ENCODE results near the gene RUNX1.

Gene RUNX1

DNA sequence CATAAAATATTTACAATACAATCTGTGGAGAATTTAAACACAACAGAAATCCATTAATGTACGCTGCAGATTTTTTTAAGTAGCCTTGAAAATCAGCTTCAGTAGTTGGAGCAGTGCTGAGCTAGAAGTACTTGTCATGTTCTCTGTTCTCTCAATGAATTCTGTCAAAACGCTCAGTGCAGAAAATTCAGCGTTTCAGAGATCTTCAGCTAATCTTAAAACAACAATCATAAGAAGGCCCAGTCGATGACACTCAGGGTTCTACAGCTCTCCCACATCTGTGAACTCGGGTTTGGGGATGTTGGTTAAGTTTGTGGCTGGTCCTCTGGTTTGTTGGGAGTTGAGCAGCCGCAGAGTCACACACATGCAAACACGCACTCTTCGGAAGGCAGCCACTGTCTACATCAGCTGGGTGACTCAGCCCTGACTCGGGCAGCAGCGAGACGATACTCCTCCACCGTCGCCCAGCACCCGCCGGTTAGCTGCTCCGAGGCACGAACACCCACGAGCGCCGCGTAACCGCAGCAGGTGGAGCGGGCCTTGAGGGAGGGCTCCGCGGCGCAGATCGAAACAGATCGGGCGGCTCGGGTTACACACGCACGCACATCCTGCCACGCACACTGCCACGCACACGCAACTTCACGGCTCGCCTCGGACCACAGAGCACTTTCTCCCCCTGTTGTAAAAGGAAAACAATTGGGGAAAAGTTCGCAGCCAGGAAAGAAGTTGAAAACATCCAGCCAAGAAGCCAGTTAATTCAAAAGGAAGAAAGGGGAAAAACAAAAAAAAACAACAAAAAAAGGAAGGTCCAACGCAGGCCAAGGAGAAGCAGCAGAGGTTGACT is 161.2 kb downstream of the RUNX1 start:
- peak overlapping the region; percentile 99 for H3K4me3 ChIP-seq (ENCODE audit: low read depth, low read length)
- DNase-seq (ENCODE audit: low read depth), result peak; percentile 91
- TF ChIP-seq, protein P1, sequence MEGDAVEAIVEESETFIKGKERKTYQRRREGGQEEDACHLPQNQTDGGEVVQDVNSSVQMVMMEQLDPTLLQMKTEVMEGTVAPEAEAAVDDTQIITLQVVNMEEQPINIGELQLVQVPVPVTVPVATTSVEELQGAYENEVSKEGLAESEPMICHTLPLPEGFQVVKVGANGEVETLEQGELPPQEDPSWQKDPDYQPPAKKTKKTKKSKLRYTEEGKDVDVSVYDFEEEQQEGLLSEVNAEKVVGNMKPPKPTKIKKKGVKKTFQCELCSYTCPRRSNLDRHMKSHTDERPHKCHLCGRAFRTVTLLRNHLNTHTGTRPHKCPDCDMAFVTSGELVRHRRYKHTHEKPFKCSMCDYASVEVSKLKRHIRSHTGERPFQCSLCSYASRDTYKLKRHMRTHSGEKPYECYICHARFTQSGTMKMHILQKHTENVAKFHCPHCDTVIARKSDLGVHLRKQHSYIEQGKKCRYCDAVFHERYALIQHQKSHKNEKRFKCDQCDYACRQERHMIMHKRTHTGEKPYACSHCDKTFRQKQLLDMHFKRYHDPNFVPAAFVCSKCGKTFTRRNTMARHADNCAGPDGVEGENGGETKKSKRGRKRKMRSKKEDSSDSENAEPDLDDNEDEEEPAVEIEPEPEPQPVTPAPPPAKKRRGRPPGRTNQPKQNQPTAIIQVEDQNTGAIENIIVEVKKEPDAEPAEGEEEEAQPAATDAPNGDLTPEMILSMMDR (IDR thresholded peaks at IDR 0.05; ENCODE audit: low read depth, low read length), result no peak
- TF ChIP-seq MYC (IDR thresholded peaks at IDR 0.05; ENCODE audit: low read depth, low read length), result no peak
- TF ChIP-seq, protein P2, sequence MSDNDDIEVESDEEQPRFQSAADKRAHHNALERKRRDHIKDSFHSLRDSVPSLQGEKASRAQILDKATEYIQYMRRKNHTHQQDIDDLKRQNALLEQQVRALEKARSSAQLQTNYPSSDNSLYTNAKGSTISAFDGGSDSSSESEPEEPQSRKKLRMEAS (IDR thresholded peaks at IDR 0.05; ENCODE audit: low read depth, low read length), result peak; percentile 79

DNA sequence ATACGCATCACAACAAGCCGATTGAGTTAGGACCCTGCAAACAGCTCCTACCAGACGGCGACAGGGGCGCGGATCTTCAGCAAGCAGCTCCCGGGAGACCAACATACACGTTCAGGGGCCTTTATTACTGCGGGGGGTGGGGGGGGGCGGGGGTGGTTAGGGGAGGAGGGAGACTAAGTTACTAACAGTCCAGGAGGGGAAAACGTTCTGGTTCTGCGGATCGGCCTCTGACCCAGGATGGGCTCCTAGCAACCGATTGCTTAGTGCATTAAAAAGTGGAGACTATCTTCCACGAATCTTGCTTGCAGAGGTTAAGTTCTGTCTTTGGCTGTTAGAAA is 162.0 kb downstream of the RUNX1 start:
- peak overlapping the region; percentile 99 for H3K4me3 ChIP-seq (ENCODE audit: low read depth, low read length)
- peak; percentile 66 for DNase-seq (ENCODE audit: low read depth)
- TF ChIP-seq MYC (IDR thresholded peaks at IDR 0.05; ENCODE audit: low read depth, low read length) (no peak), POLR2A (IDR thresholded peaks at IDR 0.05; ENCODE audit: extremely low read depth, insufficient read length) (no peak)
- TF ChIP-seq, protein P1 (IDR thresholded peaks at IDR 0.05; ENCODE audit: low read depth, low read length), result no peak
- TF ChIP-seq, protein P2 (IDR thresholded peaks at IDR 0.05; ENCODE audit: low read depth, low read length), result no peak

DNA sequence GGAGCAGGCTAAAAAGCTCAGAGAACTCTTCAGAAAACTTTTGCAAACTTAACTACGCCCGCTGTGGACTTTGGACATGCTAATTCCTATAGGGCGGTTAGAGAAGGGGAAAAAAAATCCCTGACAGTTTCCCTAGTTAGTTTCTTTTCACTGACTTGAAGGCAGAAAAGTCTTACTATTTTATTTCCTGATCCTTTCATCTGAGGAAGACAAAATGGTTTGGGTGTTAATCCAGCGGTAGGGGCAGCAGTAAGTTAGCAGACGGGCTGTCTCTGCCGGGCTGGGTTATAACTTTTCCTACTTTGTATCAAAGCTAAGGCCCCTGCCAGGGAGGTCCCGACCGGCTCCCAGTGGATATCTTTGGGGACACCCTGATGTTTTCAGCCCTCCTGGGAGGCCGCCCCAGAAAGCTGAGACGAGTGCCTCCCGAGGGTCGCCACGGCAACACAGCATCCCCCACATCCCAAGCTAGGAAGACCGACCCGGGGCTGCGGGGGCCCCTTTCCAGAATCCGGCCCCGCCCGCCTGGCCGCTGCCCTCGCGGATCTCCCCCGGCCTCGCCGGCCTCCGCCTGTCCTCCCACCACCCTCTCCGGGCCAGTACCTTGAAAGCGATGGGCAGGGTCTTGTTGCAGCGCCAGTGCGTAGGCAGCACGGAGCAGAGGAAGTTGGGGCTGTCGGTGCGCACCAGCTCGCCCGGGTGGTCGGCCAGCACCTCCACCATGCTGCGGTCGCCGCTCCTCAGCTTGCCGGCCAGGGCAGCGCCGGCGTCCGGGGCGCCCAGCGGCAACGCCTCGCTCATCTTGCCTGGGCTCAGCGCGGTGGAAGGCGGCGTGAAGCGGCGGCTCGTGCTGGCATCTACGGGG is 162.6 kb downstream of the RUNX1 start:
- H3K4me3 ChIP-seq (ENCODE audit: low read depth, low read length), result peak overlapping the region; percentile 99
- DNase-seq (ENCODE audit: low read depth), result peak; percentile 64
- TF ChIP-seq, protein P2 (IDR thresholded peaks at IDR 0.05; ENCODE audit: low read depth, low read length), result no peak
- TF ChIP-seq, protein P1 (IDR thresholded peaks at IDR 0.05; ENCODE audit: low read depth, low read length), result no peak
- no peak for TF ChIP-seq MYC (IDR thresholded peaks at IDR 0.05; ENCODE audit: low read depth, low read length)
- TF ChIP-seq POLR2A (IDR thresholded peaks at IDR 0.05; ENCODE audit: extremely low read depth, insufficient read length), result no peak

DNA sequence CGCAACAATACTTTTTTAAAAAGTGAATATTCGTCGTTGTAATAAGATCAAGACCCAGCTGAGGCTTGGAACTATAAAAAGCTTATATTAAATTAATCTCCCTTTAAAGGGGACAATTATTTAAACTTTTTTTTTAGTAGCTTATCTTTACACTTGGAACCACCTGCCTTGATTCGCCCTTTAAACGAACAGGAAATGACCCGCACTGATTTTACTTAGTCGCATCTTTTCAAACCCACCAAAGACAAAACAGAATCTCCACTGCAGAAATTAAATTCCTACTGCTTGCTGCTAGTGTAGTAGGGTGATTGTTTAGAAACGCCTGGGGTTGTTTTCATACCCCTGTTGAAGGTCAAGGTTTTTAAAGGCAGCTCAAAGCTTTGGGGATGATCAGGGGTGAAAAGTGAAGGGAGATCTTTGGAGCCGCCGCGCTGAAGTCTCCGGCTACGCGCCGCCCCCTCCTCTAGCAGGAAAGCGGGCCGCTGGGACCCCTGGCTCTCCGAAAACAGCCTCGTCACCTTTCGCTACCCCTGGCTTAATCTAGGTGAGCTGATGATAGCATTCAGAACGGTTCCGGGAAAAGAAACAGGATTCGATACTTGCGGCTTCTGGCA is 163.4 kb downstream of the RUNX1 start:
- no peak for DNase-seq (ENCODE audit: low read depth)
- TF ChIP-seq, protein P1 (IDR thresholded peaks at IDR 0.05; ENCODE audit: low read depth, low read length), result no peak
- TF ChIP-seq, protein P2 (IDR thresholded peaks at IDR 0.05; ENCODE audit: low read depth, low read length), result no peak
- TF ChIP-seq MYC (IDR thresholded peaks at IDR 0.05; ENCODE audit: low read depth, low read length) (no peak), POLR2A (IDR thresholded peaks at IDR 0.05; ENCODE audit: extremely low read depth, insufficient read length) (no peak)
- peak overlapping the region; percentile 99 for H3K4me3 ChIP-seq (ENCODE audit: low read depth, low read length)

DNA sequence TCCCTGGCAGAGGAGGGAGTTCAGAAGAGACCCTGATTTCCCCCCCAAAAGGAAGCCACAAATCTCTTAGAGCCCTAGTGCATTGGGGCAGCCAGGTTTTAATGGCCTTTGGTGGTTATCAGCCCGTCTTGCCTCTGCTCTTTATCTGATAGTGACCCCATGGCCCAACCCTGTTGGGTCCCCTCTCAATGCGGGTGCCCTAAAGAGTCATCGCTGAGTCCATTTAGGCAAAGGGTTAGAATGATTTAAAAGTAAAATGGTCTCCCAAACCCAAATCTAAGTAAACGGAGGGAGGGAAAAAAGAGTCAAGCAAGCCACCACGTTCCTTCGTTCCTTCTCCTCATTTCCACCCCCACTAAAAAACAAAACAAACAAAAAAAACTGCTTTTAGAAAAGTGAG is 164.0 kb downstream of the RUNX1 start:
- peak overlapping the region; percentile 99 for H3K4me3 ChIP-seq (ENCODE audit: low read depth, low read length)
- DNase-seq (ENCODE audit: low read depth), result peak; percentile 59
- TF ChIP-seq POLR2A (IDR thresholded peaks at IDR 0.05; ENCODE audit: extremely low read depth, insufficient read length) (no peak), MYC (IDR thresholded peaks at IDR 0.05; ENCODE audit: low read depth, low read length) (no peak)
- TF ChIP-seq, protein P1 (IDR thresholded peaks at IDR 0.05; ENCODE audit: low read depth, low read length), result no peak
- TF ChIP-seq, protein P2 (IDR thresholded peaks at IDR 0.05; ENCODE audit: low read depth, low read length), result no peak
